Measurements from ENCODE around the gene RAN. TPM values are rescaled to one million over a fixed set of nuclear protein-coding genes. Genes with fewer than 3 reads are reported as not detected.
A peak's percentile ranks its signal among the peaks of the same experiment; 100 is the strongest.

The RAN gene
- total and polyA plus RNA-seq, 9 of the 15 experiments (the other 6 are each of a cell fraction or from before 2014, with no cell fraction given): 1,687 to 3,820 (median 2,300) TPM

DNA sequence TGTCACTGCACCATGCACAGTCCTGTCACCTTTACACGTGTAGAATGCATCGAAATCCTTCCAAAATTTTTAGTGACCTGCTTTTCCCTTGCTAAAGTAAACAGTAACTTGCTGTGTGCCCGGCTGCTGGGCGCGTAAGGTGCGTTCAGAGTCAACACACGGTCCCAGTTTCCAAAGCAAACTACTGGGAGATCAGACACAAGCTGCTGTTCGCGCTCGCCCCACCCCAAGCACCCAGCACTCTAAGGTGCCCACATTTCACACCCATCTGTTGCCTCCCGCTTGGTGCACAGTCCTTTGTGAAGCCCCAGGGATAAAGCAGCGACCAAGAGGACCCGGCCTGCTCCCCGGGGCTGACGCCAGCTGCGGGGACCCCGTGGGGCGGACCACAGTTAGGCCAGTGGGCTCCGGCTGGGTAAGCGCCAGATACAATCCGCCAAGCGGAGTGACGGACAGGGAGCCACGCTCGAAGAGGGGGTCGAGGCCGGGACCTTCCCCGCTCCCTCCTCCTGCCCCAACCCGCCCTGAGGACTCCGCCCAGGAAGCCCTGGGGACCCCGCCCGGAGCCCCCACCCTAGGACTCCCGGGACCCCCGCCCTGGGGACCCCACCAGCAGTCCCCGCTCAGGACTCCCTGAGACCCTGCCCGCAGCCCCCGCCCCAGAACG, 33.4 kb upstream of the RAN start (continued):
- TF ChIP-seq, protein P1, sequence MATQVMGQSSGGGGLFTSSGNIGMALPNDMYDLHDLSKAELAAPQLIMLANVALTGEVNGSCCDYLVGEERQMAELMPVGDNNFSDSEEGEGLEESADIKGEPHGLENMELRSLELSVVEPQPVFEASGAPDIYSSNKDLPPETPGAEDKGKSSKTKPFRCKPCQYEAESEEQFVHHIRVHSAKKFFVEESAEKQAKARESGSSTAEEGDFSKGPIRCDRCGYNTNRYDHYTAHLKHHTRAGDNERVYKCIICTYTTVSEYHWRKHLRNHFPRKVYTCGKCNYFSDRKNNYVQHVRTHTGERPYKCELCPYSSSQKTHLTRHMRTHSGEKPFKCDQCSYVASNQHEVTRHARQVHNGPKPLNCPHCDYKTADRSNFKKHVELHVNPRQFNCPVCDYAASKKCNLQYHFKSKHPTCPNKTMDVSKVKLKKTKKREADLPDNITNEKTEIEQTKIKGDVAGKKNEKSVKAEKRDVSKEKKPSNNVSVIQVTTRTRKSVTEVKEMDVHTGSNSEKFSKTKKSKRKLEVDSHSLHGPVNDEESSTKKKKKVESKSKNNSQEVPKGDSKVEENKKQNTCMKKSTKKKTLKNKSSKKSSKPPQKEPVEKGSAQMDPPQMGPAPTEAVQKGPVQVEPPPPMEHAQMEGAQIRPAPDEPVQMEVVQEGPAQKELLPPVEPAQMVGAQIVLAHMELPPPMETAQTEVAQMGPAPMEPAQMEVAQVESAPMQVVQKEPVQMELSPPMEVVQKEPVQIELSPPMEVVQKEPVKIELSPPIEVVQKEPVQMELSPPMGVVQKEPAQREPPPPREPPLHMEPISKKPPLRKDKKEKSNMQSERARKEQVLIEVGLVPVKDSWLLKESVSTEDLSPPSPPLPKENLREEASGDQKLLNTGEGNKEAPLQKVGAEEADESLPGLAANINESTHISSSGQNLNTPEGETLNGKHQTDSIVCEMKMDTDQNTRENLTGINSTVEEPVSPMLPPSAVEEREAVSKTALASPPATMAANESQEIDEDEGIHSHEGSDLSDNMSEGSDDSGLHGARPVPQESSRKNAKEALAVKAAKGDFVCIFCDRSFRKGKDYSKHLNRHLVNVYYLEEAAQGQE (IDR thresholded peaks at IDR 0.05; ENCODE audit: borderline replicate concordance): 0 out of 2 replicates have a peak, but pooled peaks have one; percentile 4
- TF ChIP-seq, protein P1 (CRISPR knock-in tag; IDR thresholded peaks at IDR 0.05; ENCODE audit: low read depth): no peak
- TF ChIP-seq ZFP91 (CRISPR knock-in tag; IDR thresholded peaks at IDR 0.05) (0 out of 2 replicates have a peak, but pooled peaks have one; percentile 37), HLTF (IDR thresholded peaks at IDR 0.05) (no peak), NRF1 (conservative IDR thresholded peaks at IDR 0.05 in 1 of 2, IDR thresholded peaks at IDR 0.05 in 1 of 2) (no peak), DACH1 (IDR thresholded peaks at IDR 0.05; ENCODE audit: partially characterized antibody) (no peak), GTF2E2 (tag; IDR thresholded peaks at IDR 0.05) (no peak), MYC (IDR thresholded peaks at IDR 0.05; ENCODE audit: low read depth, low read length) (0 out of 2 replicates have a peak, but pooled peaks have one; percentile 32), MYC (CRISPR knock-in tag; IDR thresholded peaks at IDR 0.05; ENCODE audit: borderline replicate concordance, low read depth) (no peak), SNIP1 (IDR thresholded peaks at IDR 0.05; ENCODE audit: low read depth) (no peak), CBX5 (IDR thresholded peaks at IDR 0.05; ENCODE audit: borderline replicate concordance, low read depth) (no peak), ATF1 (CRISPR knock-in tag; IDR thresholded peaks at IDR 0.05) (no peak), ATF1 (tag; IDR thresholded peaks at IDR 0.05) (0 out of 2 replicates have a peak, but pooled peaks have one; percentile 11), SIRT6 (IDR thresholded peaks at IDR 0.05; ENCODE audit: low read depth, low read length) (no peak)
- TF ChIP-seq, protein P2, sequence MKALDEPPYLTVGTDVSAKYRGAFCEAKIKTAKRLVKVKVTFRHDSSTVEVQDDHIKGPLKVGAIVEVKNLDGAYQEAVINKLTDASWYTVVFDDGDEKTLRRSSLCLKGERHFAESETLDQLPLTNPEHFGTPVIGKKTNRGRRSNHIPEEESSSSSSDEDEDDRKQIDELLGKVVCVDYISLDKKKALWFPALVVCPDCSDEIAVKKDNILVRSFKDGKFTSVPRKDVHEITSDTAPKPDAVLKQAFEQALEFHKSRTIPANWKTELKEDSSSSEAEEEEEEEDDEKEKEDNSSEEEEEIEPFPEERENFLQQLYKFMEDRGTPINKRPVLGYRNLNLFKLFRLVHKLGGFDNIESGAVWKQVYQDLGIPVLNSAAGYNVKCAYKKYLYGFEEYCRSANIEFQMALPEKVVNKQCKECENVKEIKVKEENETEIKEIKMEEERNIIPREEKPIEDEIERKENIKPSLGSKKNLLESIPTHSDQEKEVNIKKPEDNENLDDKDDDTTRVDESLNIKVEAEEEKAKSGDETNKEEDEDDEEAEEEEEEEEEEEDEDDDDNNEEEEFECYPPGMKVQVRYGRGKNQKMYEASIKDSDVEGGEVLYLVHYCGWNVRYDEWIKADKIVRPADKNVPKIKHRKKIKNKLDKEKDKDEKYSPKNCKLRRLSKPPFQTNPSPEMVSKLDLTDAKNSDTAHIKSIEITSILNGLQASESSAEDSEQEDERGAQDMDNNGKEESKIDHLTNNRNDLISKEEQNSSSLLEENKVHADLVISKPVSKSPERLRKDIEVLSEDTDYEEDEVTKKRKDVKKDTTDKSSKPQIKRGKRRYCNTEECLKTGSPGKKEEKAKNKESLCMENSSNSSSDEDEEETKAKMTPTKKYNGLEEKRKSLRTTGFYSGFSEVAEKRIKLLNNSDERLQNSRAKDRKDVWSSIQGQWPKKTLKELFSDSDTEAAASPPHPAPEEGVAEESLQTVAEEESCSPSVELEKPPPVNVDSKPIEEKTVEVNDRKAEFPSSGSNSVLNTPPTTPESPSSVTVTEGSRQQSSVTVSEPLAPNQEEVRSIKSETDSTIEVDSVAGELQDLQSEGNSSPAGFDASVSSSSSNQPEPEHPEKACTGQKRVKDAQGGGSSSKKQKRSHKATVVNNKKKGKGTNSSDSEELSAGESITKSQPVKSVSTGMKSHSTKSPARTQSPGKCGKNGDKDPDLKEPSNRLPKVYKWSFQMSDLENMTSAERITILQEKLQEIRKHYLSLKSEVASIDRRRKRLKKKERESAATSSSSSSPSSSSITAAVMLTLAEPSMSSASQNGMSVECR (CRISPR knock-in tag; IDR thresholded peaks at IDR 0.05): peak; percentile 60; the same call in 1 of the 2 replicates

Data from K562 (cell line).